Measurements from ENCODE around the gene TMEM62. TPM values are rescaled to one million over a fixed set of nuclear protein-coding genes. Genes with fewer than 3 reads are reported as not detected.

TMEM62 gene
- total and polyA plus RNA-seq, 4 donors = 4.5 to 14.0 (median 10.6) TPM

DNA sequence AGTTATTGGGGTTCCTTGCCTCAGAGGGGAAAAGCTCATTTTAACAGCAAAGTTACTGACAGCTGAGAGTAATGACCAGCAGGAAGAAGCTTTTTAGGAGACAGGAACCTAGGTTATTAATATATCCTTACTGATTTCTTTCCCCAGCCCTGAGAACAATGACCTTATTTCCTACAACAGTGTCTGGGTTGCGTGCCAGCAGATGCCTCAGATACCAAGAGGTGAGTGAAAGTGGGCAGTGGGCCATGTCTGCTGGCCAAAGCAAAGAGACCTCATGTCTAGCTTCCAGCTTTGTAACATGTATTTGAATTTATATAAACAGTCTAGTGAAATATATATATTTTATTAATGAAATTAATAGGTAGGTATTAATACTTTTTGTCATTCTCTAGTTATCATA lies 56.8 kb downstream of the TMEM62 start:
- TF ChIP-seq JUND (IDR thresholded peaks at IDR 0.05) (no peak), GABPA (IDR thresholded peaks at IDR 0.05 in 1 of 2, conservative IDR thresholded peaks at IDR 0.05 in 1 of 2) (no peak), HNF4G (IDR thresholded peaks at IDR 0.05) (no peak)
- TF ChIP-seq, protein P1, sequence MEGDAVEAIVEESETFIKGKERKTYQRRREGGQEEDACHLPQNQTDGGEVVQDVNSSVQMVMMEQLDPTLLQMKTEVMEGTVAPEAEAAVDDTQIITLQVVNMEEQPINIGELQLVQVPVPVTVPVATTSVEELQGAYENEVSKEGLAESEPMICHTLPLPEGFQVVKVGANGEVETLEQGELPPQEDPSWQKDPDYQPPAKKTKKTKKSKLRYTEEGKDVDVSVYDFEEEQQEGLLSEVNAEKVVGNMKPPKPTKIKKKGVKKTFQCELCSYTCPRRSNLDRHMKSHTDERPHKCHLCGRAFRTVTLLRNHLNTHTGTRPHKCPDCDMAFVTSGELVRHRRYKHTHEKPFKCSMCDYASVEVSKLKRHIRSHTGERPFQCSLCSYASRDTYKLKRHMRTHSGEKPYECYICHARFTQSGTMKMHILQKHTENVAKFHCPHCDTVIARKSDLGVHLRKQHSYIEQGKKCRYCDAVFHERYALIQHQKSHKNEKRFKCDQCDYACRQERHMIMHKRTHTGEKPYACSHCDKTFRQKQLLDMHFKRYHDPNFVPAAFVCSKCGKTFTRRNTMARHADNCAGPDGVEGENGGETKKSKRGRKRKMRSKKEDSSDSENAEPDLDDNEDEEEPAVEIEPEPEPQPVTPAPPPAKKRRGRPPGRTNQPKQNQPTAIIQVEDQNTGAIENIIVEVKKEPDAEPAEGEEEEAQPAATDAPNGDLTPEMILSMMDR (IDR thresholded peaks at IDR 0.05; ENCODE audit: low read depth, low read length, missing input control) = no peak
- TF ChIP-seq, protein P2, sequence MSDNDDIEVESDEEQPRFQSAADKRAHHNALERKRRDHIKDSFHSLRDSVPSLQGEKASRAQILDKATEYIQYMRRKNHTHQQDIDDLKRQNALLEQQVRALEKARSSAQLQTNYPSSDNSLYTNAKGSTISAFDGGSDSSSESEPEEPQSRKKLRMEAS (IDR thresholded peaks at IDR 0.05) = no peak
- no peak overlapping the region for H3K4me3 ChIP-seq (ENCODE audit: low read depth in 1 of 3, low read length in 3 of 3)
- no peak overlapping the region for H3K27ac ChIP-seq (ENCODE audit: low read depth in 1 of 2, low read length in 2 of 2)
- no peaks in the 10 kb centered on the region for H3K27me3 ChIP-seq (ENCODE audit: control insufficient read depth in 4 of 4, insufficient read depth in 4 of 4, low read length in 3 of 4)
- WGBS = 66% methylated on average over 1 of the region's 1 CpG
- no peak overlapping the region for H3K9ac ChIP-seq (ENCODE audit: low read depth in 1 of 2, low read length in 2 of 2)
- no peak for DNase-seq (ENCODE audit: low spot score)
- peaks cover 9 to 49% (median 47%) of the 10 kb centered on the region in 4 donors for H3K36me3 ChIP-seq (ENCODE audit: control insufficient read depth in 4 of 4, insufficient read depth in 3 of 4, low read depth in 1 of 4, low read length in 3 of 4)
- H3K4me1 ChIP-seq (ENCODE audit: control insufficient read depth in 4 of 4, insufficient read depth in 4 of 4, low read length in 3 of 4) = peaks cover 0 to 17% (median 11%) of the 10 kb centered on the region in 4 donors
- H3K9me3 ChIP-seq (ENCODE audit: control insufficient read depth in 4 of 4, low read length in 3 of 4) = no peaks in the 10 kb centered on the region

DNA sequence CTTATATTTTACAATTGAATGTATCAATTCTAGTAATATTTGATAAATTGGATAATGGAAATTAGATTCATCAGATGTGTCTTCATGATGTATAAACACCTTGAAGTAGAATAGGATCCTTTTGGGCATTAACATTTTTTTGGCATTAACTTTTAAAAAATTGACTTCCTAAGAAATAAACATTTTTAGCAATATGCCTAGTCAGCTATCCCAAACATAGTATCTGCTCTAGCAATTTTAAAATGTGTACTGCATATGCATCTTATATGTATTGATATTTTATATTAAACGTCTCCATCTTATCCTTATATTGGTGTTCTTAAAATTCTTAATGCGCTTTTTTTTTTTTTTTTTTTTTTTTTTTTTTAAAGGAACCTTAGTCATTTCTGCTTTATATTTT lies 60.3 kb downstream of the TMEM62 start:
- no peak overlapping the region for H3K9ac ChIP-seq (ENCODE audit: low read depth in 1 of 2, low read length in 2 of 2)
- TF ChIP-seq HNF4G (IDR thresholded peaks at IDR 0.05) = no peak
- TF ChIP-seq JUND (IDR thresholded peaks at IDR 0.05) = no peak
- no peak for TF ChIP-seq RXRA (IDR thresholded peaks at IDR 0.05)
- TF ChIP-seq, protein P2 (IDR thresholded peaks at IDR 0.05) = no peak
- TF ChIP-seq SP1 (IDR thresholded peaks at IDR 0.05) = no peak
- TF ChIP-seq FOXA1 (IDR thresholded peaks at IDR 0.05) = no peak
- no peak for TF ChIP-seq HNF4A (conservative IDR thresholded peaks at IDR 0.05)
- TF ChIP-seq EGR1 (IDR thresholded peaks at IDR 0.05; ENCODE audit: low read depth in 2 of 2) = no peak
- TF ChIP-seq, protein P3, sequence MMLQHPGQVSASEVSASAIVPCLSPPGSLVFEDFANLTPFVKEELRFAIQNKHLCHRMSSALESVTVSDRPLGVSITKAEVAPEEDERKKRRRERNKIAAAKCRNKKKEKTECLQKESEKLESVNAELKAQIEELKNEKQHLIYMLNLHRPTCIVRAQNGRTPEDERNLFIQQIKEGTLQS (IDR thresholded peaks at IDR 0.05) = no peak
- TF ChIP-seq NR2F2 (IDR thresholded peaks at IDR 0.05) = no peak
- no peak for TF ChIP-seq FOXA2 (IDR thresholded peaks at IDR 0.05)
- TF ChIP-seq YY1 (IDR thresholded peaks at IDR 0.05) = no peak
- TF ChIP-seq, protein P4, sequence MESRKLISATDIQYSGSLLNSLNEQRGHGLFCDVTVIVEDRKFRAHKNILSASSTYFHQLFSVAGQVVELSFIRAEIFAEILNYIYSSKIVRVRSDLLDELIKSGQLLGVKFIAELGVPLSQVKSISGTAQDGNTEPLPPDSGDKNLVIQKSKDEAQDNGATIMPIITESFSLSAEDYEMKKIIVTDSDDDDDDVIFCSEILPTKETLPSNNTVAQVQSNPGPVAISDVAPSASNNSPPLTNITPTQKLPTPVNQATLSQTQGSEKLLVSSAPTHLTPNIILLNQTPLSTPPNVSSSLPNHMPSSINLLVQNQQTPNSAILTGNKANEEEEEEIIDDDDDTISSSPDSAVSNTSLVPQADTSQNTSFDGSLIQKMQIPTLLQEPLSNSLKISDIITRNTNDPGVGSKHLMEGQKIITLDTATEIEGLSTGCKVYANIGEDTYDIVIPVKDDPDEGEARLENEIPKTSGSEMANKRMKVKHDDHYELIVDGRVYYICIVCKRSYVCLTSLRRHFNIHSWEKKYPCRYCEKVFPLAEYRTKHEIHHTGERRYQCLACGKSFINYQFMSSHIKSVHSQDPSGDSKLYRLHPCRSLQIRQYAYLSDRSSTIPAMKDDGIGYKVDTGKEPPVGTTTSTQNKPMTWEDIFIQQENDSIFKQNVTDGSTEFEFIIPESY (IDR thresholded peaks at IDR 0.05) = no peak
- TF ChIP-seq, protein P5, sequence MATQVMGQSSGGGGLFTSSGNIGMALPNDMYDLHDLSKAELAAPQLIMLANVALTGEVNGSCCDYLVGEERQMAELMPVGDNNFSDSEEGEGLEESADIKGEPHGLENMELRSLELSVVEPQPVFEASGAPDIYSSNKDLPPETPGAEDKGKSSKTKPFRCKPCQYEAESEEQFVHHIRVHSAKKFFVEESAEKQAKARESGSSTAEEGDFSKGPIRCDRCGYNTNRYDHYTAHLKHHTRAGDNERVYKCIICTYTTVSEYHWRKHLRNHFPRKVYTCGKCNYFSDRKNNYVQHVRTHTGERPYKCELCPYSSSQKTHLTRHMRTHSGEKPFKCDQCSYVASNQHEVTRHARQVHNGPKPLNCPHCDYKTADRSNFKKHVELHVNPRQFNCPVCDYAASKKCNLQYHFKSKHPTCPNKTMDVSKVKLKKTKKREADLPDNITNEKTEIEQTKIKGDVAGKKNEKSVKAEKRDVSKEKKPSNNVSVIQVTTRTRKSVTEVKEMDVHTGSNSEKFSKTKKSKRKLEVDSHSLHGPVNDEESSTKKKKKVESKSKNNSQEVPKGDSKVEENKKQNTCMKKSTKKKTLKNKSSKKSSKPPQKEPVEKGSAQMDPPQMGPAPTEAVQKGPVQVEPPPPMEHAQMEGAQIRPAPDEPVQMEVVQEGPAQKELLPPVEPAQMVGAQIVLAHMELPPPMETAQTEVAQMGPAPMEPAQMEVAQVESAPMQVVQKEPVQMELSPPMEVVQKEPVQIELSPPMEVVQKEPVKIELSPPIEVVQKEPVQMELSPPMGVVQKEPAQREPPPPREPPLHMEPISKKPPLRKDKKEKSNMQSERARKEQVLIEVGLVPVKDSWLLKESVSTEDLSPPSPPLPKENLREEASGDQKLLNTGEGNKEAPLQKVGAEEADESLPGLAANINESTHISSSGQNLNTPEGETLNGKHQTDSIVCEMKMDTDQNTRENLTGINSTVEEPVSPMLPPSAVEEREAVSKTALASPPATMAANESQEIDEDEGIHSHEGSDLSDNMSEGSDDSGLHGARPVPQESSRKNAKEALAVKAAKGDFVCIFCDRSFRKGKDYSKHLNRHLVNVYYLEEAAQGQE (IDR thresholded peaks at IDR 0.05) = no peak
- no peak for TF ChIP-seq TAF1 (conservative IDR thresholded peaks at IDR 0.05)
- TF ChIP-seq, protein P1 (IDR thresholded peaks at IDR 0.05; ENCODE audit: low read depth, low read length, missing input control) = no peak
- no peak for TF ChIP-seq GABPA (IDR thresholded peaks at IDR 0.05 in 1 of 2, conservative IDR thresholded peaks at IDR 0.05 in 1 of 2)
- TF ChIP-seq RAD21 (IDR thresholded peaks at IDR 0.05) = no peak
- 94% methylated on average over 2 of the region's 2 CpGs for WGBS
- peaks cover 0 to 6% (median 2%) of the 10 kb centered on the region in 4 donors for H3K4me1 ChIP-seq (ENCODE audit: control insufficient read depth in 4 of 4, insufficient read depth in 4 of 4, low read length in 3 of 4)
- no peak overlapping the region for H3K4me3 ChIP-seq (ENCODE audit: low read depth in 1 of 3, low read length in 3 of 3)
- no peak for DNase-seq (ENCODE audit: low spot score)
- peaks cover 7 to 65% (median 57%) of the 10 kb centered on the region in 4 donors for H3K36me3 ChIP-seq (ENCODE audit: control insufficient read depth in 4 of 4, insufficient read depth in 3 of 4, low read depth in 1 of 4, low read length in 3 of 4)
- H3K9me3 ChIP-seq (ENCODE audit: control insufficient read depth in 4 of 4, low read length in 3 of 4) = no peaks in the 10 kb centered on the region
- no peaks in the 10 kb centered on the region for H3K27me3 ChIP-seq (ENCODE audit: control insufficient read depth in 4 of 4, insufficient read depth in 4 of 4, low read length in 3 of 4)
- no peak overlapping the region for H3K27ac ChIP-seq (ENCODE audit: low read depth in 1 of 2, low read length in 2 of 2)

Data from liver (tissue), 9 donors.